Measurements from ENCODE around the gene RRP7A.
"Not testable (repeated sequence)": the region's sequence is repeated elsewhere in the genome, so short reads cannot be mapped to it uniquely, and the experiment has no call there.

The RRP7A gene, protein sequence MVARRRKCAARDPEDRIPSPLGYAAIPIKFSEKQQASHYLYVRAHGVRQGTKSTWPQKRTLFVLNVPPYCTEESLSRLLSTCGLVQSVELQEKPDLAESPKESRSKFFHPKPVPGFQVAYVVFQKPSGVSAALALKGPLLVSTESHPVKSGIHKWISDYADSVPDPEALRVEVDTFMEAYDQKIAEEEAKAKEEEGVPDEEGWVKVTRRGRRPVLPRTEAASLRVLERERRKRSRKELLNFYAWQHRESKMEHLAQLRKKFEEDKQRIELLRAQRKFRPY

DNA sequence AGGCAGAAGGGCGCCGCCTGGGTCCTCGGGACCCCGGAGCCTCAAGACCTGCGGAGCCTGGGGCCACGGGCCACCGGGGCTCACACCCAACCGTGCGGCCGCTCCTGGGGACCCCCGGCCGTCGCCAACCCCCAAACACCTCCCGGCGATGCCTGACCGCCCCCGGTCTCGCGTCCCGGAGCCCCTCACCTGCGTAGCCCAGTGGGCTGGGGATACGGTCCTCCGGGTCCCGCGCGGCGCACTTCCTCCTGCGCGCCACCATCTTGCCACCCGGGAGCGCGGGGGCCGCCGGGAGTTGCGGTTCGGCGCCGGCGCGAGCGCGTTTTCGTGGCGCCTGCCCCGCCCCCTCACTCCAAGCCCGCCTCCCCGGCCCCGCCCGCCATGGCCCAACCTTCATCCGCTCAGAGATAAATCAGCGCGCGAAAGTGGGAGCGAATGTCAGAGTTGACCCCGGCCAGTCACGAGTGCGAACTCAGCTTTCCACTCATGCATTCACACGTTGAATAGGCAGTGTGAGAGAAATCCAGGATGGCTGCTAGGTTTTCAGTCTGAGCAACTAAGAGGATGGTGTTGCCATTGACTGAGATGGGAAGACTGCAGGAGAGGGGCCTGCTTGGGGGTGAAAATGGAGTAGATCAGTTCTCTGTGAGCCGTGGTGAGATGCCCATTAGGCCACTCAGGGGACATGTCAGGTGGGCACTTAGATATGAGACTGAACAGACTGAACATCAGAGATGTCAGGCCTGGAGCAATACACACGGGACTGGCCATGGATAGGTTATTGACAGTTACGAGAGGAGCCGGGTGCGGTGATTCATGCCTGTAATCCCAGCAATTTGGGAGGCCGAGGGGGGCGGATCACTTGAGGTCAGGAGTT, at the start of gene RRP7A:
Gene RRP7A (minus strand): TSS at position 272 of the 877 bp plus-strand sequence. CDS start 10 bp downstream, at position 262.
- no peak for DNase-seq

DNA sequence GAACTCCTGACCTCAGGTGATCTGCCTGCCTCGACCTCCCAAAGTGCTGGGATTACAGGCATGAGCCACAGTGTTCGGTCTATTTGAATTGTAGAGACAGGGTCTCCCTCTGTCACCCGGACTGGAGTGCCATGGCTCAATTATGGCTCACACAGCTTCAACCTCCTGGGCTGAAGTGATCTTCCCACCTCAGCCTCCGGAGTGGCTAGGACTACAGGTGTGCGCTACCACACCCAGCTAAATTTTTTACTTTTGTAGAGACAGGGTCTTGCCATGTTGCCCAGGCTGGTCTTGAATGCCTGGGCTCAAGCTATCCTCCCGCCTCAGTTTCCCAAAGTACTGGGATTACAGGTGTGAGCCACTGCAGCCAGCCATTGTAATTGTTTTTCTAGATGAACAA, 48.4 kb upstream of the RRP7A start:
- DNase-seq: not testable (repeated sequence)

DNA sequence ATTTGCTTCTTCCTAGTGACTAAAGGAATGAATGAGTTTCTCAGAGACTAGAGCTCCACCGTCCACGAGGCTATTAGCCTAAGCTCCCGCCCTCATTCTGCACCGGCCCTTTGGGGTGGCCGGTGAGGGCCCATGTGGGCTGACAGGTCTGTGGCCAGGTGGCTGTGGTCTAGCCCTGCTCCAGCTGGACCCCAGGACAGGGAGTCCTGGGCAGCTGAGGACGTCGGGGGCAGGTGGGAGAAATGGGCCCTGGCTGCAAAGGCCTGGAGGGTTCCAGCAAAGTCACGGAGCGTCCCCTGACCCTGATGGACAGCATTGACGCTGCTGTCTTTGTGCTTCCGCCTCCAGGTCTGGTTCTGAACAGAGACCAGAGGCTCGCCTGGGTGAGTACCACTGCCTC, 46.4 kb upstream of the RRP7A start:
- no peak for DNase-seq

DNA sequence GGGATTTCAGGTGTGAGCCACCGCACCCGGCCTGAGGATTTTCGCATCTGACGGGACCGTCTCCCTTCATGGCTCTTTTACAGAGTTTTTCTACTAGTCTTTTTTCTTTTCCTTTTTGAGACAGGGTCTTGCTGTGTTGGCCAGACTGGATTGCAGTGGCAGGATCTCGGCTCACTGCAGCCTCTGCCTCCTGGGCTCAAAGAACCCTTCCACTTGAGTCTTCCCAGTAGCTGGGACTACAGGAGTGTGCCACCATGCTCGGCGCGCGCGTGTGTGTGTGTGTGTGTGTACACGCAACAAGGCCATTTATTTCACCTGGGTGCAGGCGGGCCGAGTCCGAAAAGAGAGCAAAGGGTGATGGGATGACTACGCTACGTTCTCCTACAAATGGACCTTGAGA, 45.1 kb upstream of the RRP7A start:
- no peak for DNase-seq

DNA sequence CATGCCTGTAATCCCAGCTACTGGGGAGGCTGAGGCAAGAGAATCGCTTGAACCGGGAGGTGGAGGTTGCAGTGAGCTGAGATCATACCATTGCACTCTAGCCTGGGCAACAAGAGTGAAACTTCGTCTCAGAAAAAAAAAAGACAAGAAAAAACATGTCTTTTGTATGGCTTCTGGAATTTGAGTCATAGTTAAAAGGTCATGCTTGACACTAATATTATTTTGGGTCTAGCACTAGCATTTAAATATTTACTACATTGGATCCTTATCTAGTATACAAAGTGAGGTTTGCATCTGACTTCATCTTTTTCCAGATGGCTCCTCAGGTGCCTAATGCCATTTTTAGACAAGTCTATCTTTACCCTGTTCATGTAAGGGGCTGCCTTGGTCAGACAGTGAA, 44.3 kb upstream of the RRP7A start:
- not testable (repeated sequence) for DNase-seq

DNA sequence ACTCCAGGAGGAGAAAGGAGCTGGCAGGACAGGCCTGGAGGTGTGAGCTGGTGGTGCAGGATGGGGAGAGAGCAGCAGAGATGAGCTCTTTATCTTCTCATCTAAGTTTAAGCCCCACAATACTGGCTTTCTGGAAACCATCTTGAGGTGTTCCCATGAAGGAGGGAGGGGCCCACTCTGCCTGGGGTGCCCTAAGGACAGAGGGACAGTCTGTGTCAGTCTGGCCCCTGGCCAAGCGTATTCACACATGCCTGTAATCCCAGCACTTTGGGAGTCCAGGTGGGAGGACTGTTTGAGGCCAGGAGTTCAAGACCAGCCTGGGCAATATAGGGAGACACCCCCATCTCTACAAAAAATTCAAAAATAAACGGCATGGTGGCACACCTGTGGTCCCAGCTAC, 43.1 kb upstream of the RRP7A start:
- no peak for DNase-seq

DNA sequence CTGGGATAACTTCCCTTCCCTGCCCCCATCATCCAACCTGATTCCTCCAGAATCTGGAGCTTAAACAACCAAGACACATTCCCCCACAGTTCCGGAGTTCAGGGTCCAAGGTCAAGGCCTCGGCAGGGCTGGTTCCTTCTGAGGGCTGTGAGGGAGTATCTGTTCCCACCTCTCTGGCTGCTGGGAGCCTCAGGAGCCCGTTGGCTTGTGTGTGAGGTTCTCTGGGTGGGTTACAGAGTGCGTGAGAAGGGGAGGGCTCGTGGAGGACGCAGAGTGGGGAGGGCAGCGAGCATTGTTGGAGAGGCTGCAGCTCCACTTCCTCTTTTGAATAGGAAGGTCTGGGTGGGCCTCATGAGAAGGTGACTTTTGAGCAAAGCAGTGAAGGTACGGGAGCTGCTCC, 42.7 kb upstream of the RRP7A start:
- DNase-seq: no peak

DNA sequence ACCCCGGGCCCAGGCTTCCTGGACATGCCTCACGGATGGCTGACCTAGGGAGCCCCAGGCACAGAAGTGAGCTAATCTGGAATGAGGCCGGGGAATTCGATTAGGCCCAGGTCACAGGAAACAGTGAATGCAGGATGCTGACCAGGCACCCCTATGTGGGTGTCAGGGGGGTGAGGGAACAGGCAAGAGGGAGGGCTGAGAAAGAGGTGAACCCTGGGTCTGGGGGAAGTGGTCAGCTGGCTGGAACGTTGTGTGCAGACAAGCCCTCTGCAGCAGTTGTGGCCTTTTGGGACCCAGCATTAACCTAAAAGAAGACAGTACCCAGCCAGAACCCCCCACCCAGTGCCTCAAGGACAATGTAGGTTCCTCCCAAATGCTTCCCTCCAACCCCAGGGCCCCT, 42.3 kb upstream of the RRP7A start:
- no peak for DNase-seq

DNA sequence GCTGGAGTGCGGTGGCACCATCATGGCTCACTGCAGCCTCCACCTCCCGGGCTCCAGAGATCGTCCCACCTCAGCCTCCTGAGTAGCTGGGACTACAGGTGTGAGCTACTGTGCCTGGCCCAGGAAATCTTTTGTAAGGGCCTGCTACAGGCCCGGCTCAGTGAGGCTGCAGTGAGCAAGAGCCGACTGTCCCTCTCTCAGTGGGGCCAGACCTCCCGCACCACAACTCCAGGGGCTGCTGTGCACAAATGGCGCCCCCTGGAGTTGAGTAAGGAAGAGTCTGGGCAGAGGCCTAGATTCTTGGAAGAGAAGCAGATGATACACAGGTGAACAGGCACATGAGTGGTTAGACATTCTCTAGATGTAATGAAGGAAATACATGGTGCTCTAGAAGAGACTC, 41.2 kb upstream of the RRP7A start:
- no peak for DNase-seq

DNA sequence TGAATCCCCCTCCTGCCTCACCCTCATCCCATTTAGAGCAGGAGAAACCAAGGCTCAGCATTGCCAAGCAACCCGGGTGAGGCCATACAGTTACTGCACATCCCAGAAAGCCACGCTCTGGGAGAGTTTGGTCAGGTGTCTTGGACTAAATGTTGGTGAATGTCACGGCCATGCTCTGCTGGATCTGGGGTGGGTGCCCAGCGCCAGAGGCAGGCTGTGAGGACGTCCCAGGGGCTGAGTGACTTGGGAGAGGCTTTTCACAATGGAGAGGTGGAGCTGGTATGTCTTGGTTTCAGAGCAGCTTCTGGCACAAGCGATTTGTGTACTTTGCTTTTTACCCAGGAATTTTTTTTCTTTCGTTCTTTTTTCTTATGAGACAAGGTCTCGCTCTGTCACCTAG, 40.8 kb upstream of the RRP7A start:
- no peak for DNase-seq

DNA sequence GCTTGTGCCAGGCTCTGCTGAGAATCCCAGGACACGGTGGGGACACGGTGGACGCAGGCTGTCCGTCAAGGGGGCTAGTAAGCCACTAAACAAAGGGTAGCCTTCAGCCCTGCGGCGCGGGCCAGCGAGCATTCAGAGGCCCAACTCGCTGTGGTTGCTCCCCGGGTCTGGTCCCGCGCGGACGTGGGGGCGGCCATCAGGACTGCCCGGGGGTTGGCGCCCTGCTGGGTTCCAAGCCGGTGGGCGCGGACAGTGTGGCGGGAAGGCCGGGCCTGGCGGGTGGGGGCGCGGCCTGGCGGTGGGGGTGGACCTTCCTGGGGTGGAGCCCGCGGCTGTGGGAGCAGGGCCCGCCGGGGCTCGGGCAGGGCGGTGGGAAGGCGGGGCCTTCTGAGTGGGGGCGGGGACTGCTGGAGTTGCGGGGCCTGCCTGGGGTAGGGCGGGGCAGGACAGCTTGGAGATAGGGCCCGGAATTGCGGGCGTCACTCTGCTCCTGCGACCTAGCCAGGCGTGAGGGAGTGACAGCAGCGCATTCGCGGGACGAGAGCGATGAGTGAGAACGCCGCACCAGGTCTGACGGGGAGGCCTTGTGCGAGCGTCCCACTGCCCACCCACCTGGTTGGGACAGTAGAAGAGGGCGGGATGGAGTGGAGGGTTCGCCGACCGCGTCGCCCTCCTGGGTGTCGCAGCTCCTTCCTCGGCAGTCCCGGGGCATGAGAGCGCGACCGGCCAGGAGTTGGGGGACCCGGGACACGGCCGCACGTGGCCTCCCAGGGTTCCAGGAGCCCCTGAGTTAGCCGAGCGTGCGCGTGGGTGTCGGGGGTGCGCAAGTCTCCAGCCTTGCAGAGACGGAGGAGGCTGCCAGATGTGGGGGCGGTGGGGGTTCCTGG, 34.1 kb upstream of the RRP7A start, which contains the start of gene SERHL2:
Gene SERHL2 (plus strand): TSS at position 482 of the 887 bp plus-strand sequence. CDS start 65 bp downstream, at position 547.
- DNase-seq: no peak

DNA sequence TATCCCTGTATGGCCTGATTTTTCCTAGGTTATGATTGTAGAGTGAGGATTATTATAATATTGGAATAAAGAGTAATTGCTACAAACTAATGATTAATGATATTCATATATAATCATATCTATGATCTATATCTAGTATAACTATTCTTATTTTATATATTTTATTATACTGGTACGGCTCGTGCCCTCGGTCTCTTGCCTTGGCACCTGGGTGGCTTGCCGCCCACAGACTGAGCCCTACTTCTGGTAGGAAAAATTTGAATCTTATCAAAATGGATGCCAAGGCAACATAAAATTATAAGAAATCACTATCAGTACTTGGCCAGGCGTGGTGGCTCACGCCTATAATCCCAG, 32.7 kb upstream of the RRP7A start:
- not testable (repeated sequence) for DNase-seq

DNA sequence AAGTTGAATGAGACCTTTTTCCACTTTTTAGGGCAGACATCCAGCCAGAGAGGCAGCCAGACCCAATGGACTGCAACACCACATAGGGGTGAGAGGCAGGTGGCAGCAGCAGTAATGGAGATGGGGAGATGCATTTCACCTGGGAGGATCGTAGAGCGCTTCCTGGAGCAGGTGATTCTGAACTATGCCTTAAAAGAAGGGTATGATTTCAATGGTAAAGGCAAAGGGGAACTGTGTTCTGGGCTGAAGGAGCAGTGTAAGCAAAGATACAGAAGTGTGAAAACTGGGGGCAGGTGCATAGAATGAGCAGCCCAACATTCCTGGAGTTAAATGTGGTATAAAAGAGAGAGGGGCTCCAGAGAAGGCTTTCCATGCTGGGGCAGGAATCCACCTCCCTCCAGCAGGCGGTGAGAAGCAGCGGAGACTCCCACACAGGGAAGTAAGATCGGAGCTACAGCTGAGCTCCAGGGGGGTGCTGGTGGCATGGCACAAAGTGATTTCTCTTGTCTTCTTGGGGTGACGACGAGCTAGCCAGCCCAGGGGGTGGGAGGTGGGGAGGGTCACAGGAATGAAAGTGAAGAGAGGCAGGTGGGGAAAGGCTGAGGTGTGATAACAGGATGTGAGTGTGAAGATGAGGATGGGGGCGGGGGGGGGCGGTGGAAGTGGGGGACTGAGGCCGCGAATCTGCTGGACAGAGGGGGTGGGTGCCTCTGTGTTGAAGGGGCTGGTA, 29.9 kb upstream of the RRP7A start:
- DNase-seq: no peak

DNA sequence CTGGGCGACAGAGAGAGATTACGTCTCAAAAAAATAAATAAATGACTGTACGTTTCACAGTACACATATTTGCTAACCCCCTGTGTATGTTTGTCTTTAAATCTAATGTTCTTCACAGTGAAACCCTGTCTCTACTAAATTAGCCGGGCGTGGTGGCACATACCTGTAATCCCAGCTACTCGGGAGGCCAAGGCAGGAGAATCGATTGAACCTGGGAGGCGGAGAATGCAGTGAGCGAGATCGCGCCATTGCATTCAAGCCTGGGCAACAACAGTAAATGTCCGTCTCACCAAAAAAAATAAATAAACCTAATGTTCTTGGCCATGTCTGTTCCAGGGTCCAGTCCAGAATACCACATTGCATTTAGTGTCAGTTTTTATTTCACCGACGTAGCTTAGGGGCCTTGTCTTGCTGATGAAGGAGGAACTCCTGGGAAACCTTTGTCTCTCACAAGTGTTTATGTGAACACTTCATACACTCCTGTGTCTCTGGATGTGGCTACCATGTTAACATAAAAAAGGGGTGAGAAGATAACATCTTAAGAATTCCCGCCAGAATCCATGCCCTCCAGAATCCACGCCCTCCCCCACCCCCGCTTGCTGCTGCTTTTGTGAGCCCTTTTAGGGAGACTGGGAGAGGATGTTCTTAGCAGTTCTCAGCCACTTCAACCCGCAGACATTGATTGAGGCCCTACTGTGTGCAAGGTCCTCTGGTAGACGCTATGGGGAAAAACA, 29.2 kb upstream of the RRP7A start:
- no peak for DNase-seq

DNA sequence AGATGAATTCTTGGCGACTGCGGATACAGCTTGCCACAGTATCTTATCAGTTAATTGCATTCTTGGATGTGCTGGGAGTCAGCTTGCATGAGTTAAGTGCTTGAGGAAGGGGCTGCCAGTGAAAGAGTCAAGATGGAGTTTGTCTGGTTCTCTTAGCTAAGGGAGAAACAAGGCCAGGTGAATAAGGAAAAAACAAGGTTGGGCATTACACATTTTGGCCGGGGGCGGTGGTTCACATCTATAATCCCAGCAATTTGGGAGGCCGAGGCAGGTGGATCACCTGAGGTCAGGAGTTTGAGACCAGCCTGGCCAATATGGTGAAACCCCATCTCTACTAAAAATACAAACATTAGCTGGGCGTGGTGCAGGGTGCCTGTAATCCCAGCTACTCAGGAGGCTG, 28.5 kb upstream of the RRP7A start:
- DNase-seq: not testable (repeated sequence)

DNA sequence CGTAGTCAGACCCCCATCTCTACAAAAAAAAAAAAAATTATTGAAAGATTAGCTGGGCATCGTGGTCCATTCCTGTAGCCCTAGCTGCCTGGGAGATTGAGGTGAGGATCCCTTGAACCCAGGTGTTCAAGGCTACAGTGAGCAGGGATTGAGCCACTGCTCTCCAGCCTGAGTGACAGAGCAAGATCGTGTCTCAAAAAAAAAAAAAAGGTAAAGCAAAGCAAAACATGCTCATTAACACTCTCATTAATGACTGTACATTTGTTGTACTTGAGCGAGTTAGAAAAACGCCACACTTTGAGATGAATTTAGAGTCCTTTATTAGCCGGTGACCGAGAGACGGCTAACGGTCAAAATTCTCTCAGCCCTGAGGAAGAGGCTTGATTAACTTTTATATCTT, 28.0 kb upstream of the RRP7A start:
- DNase-seq: no peak

DNA sequence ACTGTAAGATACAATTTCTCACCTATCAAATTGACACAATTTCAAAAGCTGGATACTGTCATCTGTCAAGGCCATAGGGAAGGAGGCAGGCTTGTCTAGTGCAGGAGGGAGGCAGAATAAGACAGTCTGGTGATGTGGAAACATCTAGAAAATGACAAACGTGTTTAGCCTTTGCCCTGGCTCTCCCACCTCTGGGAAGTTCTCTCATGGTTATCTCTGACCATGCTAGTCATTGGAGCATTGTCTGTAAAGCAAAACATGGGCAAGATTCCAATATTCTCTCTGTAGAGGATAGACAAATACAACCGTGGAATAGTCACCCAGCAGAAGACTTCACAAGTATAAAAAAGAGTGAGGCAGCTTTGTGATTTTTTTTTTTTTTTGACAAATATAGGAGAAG, 25.1 kb upstream of the RRP7A start:
- DNase-seq: no peak

DNA sequence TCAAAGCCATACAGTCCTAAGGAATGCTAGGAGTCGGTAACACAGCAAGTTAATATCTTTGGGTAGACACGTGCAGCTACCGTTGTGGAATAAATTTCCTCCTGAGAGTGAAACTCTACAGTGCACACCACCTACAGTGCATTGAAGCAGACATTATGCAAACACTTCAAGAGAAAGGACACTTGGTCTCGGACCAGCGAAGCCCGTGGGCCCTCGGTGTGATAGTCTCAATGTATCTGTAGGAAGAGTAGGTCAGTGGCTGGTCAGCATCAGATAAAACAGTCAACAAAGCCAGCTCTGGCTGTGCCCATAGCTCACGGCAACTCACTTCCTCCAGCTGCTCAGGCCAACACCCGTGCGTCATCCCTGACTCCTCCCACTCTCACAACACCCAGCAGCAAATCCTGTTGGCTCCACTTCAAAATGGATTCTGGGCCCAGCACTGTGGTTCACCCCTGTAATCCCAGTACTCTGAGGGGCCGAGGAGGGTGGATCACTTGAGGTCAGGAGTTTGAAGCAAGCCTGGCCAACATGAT, 19.7 kb upstream of the RRP7A start:
- not testable (repeated sequence) for DNase-seq

DNA sequence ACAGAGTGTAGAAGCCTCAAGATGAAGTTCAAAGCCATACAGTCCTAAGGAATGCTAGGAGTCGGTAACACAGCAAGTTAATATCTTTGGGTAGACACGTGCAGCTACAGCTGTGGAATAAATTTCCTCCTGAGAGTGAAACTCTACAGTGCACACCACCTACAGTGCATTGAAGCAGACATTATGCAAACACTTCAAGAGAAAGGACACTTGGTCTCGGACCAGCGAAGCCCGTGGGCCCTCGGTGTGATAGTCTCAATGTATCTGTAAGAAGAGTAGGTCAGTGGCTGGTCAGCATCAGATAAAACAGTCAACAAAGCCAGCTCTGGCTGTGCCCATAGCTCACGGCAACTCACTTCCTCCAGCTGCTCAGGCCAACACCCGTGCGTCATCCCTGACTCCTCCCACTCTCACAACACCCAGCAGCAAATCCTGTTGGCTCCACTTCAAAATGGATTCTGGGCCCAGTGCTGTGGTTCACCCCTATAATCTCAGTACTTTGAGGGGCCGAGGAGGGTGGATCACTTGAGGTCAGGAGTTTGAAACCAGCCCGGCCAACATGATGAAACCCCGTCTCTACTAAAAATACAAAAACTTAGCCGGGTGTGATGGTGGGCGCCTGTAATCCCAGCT, 17.7 kb upstream of the RRP7A start:
- not testable (repeated sequence) for DNase-seq

DNA sequence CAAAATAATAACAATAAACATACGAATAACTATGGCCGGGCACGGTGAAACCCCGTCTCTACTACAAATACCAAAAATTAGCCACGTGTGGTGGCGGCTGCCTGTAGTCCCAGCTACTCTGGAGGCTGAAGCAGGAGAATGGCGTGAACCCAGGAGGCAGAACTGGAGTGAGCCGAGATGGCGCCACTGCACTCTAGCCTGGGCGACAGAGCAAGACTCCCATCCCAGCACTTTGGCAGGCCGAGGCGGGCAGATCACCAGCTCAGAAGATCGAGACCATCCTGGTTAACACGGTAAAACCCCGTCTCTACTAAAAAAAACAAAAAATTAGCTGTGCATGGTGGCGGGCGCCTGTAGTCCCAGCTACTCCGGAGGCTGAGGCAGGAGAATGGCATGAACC, 17.0 kb upstream of the RRP7A start:
- DNase-seq: not testable (repeated sequence)

DNA sequence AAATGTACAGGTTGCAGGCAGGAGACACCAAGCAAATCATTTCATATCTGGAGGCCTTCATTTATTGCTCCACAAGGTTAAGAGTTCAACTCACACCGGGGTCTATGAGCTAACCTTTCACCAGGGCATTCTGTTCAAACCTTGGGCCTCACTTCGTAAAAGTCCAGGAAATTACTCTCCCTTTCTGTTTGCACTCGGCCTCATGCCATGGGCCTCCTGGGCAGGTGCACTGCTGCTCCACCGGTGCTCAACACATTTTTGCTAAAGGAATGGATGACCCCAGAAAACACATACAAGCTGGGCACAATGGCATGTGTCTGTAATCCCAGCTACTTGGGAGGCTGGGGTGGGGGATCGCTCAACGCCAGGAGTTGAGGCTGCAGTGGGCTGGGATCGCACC, 16.6 kb upstream of the RRP7A start:
- no peak for DNase-seq
